Measurements from ENCODE around the gene HPCAL1.
A peak's percentile ranks its signal among the peaks of the same experiment; 100 is the strongest.

Gene HPCAL1

GRCh38 chr2:10276481-10277292 lies 26.0 kb upstream of the HPCAL1 start:
- H3K4me3 Mint-ChIP-seq, result no peak overlapping the region
- no peaks in the 10 kb centered on the region for H3K27me3 Mint-ChIP-seq
- peaks cover 22% of the 10 kb centered on the region for H3K4me1 Mint-ChIP-seq (ENCODE audit: low read depth)
- no peaks in the 10 kb centered on the region for H3K36me3 Mint-ChIP-seq (ENCODE audit: low read depth)
- H3K9me3 Mint-ChIP-seq, result no peaks in the 10 kb centered on the region
- peak overlapping the region; percentile 76 for H3K27ac Mint-ChIP-seq

GRCh38 chr2:10277293-10278028 lies 25.2 kb upstream of the HPCAL1 start:
- no peak overlapping the region for H3K4me3 Mint-ChIP-seq
- no peaks in the 10 kb centered on the region for H3K27me3 Mint-ChIP-seq
- no peaks in the 10 kb centered on the region for H3K36me3 Mint-ChIP-seq (ENCODE audit: low read depth)
- peaks cover 22% of the 10 kb centered on the region for H3K4me1 Mint-ChIP-seq (ENCODE audit: low read depth)
- H3K27ac Mint-ChIP-seq, result peak overlapping the region; percentile 76
- H3K9me3 Mint-ChIP-seq, result no peaks in the 10 kb centered on the region

- no peaks in the 10 kb centered on the region for H3K36me3 Mint-ChIP-seq (ENCODE audit: low read depth)
- H3K27ac Mint-ChIP-seq, result peak overlapping the region; percentile 2
- no peaks in the 10 kb centered on the region for H3K27me3 Mint-ChIP-seq
- H3K4me3 Mint-ChIP-seq, result no peak overlapping the region
- peaks cover 30% of the 10 kb centered on the region for H3K4me1 Mint-ChIP-seq (ENCODE audit: low read depth)
- H3K9me3 Mint-ChIP-seq, result no peaks in the 10 kb centered on the region
These were observed 24.5 kb upstream of the HPCAL1 start for GRCh38 chr2:10278029-10278762.

GRCh38 chr2:10278763-10279471 lies 23.8 kb upstream of the HPCAL1 start:
- Mint-ChIP-seq H3K4me1 (ENCODE audit: low read depth) (peaks cover 35% of the 10 kb centered on the region), H3K4me3 (no peak overlapping the region)

GRCh38 chr2:10279472-10279870 lies 23.2 kb upstream of the HPCAL1 start:
- no peak overlapping the region for H3K27ac Mint-ChIP-seq

More at GRCh38 chr2:10278763-10279471, 23.8 kb upstream of the HPCAL1 start:
- Mint-ChIP-seq H3K9me3 (no peaks in the 10 kb centered on the region), H3K36me3 (ENCODE audit: low read depth) (no peaks in the 10 kb centered on the region), H3K27ac (peak overlapping the region; percentile 2), H3K27me3 (no peaks in the 10 kb centered on the region)

GRCh38 chr2:10279946-10280463 lies 22.7 kb upstream of the HPCAL1 start:
- Mint-ChIP-seq H3K27me3 (no peaks in the 10 kb centered on the region), H3K27ac (no peak overlapping the region), H3K4me1 (ENCODE audit: low read depth) (peaks cover 36% of the 10 kb centered on the region), H3K36me3 (ENCODE audit: low read depth) (no peaks in the 10 kb centered on the region), H3K4me3 (no peak overlapping the region), H3K9me3 (no peaks in the 10 kb centered on the region)

More at GRCh38 chr2:10279472-10279870, 23.2 kb upstream of the HPCAL1 start:
- Mint-ChIP-seq H3K27me3 (no peaks in the 10 kb centered on the region), H3K4me1 (ENCODE audit: low read depth) (peaks cover 35% of the 10 kb centered on the region), H3K4me3 (no peak overlapping the region), H3K9me3 (no peaks in the 10 kb centered on the region), H3K36me3 (ENCODE audit: low read depth) (no peaks in the 10 kb centered on the region)

GRCh38 chr2:10281891-10282290 lies 20.8 kb upstream of the HPCAL1 start:
- peaks cover 38% of the 10 kb centered on the region for H3K4me1 Mint-ChIP-seq (ENCODE audit: low read depth)
- H3K9me3 Mint-ChIP-seq, result no peaks in the 10 kb centered on the region

GRCh38 chr2:10282611-10283105 lies 20.0 kb upstream of the HPCAL1 start:
- no peaks in the 10 kb centered on the region for H3K9me3 Mint-ChIP-seq
- no peaks in the 10 kb centered on the region for H3K27me3 Mint-ChIP-seq
- no peak overlapping the region for H3K4me3 Mint-ChIP-seq
- no peaks in the 10 kb centered on the region for H3K36me3 Mint-ChIP-seq (ENCODE audit: low read depth)
- H3K27ac Mint-ChIP-seq, result no peak overlapping the region
- peaks cover 32% of the 10 kb centered on the region for H3K4me1 Mint-ChIP-seq (ENCODE audit: low read depth)

More at GRCh38 chr2:10281891-10282290, 20.8 kb upstream of the HPCAL1 start:
- H3K27ac Mint-ChIP-seq, result no peak overlapping the region
- no peaks in the 10 kb centered on the region for H3K36me3 Mint-ChIP-seq (ENCODE audit: low read depth)
- H3K27me3 Mint-ChIP-seq, result no peaks in the 10 kb centered on the region
- H3K4me3 Mint-ChIP-seq, result no peak overlapping the region

- no peak overlapping the region for H3K27ac Mint-ChIP-seq
- no peaks in the 10 kb centered on the region for H3K27me3 Mint-ChIP-seq
- no peaks in the 10 kb centered on the region for H3K9me3 Mint-ChIP-seq
- H3K4me3 Mint-ChIP-seq, result no peak overlapping the region
- H3K36me3 Mint-ChIP-seq (ENCODE audit: low read depth), result no peaks in the 10 kb centered on the region
- H3K4me1 Mint-ChIP-seq (ENCODE audit: low read depth), result peaks cover 27% of the 10 kb centered on the region
These were observed 19.3 kb upstream of the HPCAL1 start for GRCh38 chr2:10283106-10284062.

GRCh38 chr2:10284108-10284870 lies 18.4 kb upstream of the HPCAL1 start:
- no peaks in the 10 kb centered on the region for H3K9me3 Mint-ChIP-seq
- H3K36me3 Mint-ChIP-seq (ENCODE audit: low read depth), result no peaks in the 10 kb centered on the region
- no peaks in the 10 kb centered on the region for H3K27me3 Mint-ChIP-seq
- no peak overlapping the region for H3K27ac Mint-ChIP-seq
- H3K4me3 Mint-ChIP-seq, result no peak overlapping the region
- peaks cover 20% of the 10 kb centered on the region for H3K4me1 Mint-ChIP-seq (ENCODE audit: low read depth)

- Mint-ChIP-seq H3K4me3 (no peak overlapping the region), H3K27ac (no peak overlapping the region), H3K27me3 (no peaks in the 10 kb centered on the region), H3K9me3 (no peaks in the 10 kb centered on the region), H3K4me1 (ENCODE audit: low read depth) (peaks cover 20% of the 10 kb centered on the region), H3K36me3 (ENCODE audit: low read depth) (no peaks in the 10 kb centered on the region)
These were observed 17.5 kb upstream of the HPCAL1 start for GRCh38 chr2:10285191-10285555.

GRCh38 chr2:10285556-10286198 lies 17.0 kb upstream of the HPCAL1 start:
- Mint-ChIP-seq H3K4me1 (ENCODE audit: low read depth) (peaks cover 20% of the 10 kb centered on the region), H3K4me3 (no peak overlapping the region), H3K27ac (no peak overlapping the region), H3K36me3 (ENCODE audit: low read depth) (no peaks in the 10 kb centered on the region), H3K27me3 (no peaks in the 10 kb centered on the region), H3K9me3 (no peaks in the 10 kb centered on the region)

Measured in stimulated activated naive CD8-positive, alpha-beta T cell treated with anti-CD3 and anti-CD28 coated beads, Interleukin-15, Interleukin-2, amounts not matched to agents 100 ng/mL and 50 ng/mL, for 24 hours (primary cell).